Fibroblast of lung (primary cell): ENCODE results near the gene PIGBOS1. TPM values are rescaled to one million over a fixed set of nuclear protein-coding genes. Genes with fewer than 3 reads are reported as not detected.

Experiments
- DNase-seq, 2 donors: peaks; one replicate each; pipeline versions ENCODE4 v3.0.0 to v3.0.0-alpha.2; 2010; ENCODE audit warnings: low read depth in 2 of 2
- H2AFZ ChIP-seq: 2 replicates; pipeline ENCODE4 v1.5.1; 2012; ENCODE audit warnings: low read length, control low read depth, inconsistent platforms
- H3K27ac ChIP-seq: 2 replicates; pipeline ENCODE4 v1.5.1; 2011; ENCODE audit warnings: low read length, control low read depth; ENCODE audit not compliant: insufficient read depth
- H3K27me3 ChIP-seq: 2 replicates; pipeline ENCODE4 v1.5.1; 2011; ENCODE audit warnings: mild to moderate bottlenecking, low read length; ENCODE audit not compliant: control insufficient read depth, insufficient read depth
- H3K36me3 ChIP-seq: 2 replicates; pipeline ENCODE4 v1.5.1; 2011; ENCODE audit warnings: low read length; ENCODE audit not compliant: control insufficient read depth, insufficient read depth
- H3K4me1 ChIP-seq: 2 replicates; pipeline ENCODE4 v1.5.1; 2011; ENCODE audit warnings: low read length; ENCODE audit not compliant: control insufficient read depth, insufficient read depth; ENCODE audit errors: extremely low read depth
- H3K4me2 ChIP-seq: 2 replicates; pipeline ENCODE4 v1.5.1; 2011; ENCODE audit warnings: low read length, control low read depth; ENCODE audit not compliant: insufficient read depth; ENCODE audit errors: extremely low read depth
- H3K4me3 ChIP-seq, 4 experiments: fragments of 200-600 bp in 1 of 4; sonication (generic) in 1 of 4; replicated peaks in 1 of 4; 2 replicates each; pipeline ENCODE4 v1.5.1; 2011 to 2016; ENCODE audit warnings: low read length in 4 of 4, low read depth in 3 of 4, mild to moderate bottlenecking in 3 of 4, control low read depth in 2 of 4, inconsistent platforms in 1 of 4, mixed read lengths in 1 of 4; ENCODE audit not compliant: insufficient read depth in 1 of 4; ENCODE audit errors: control extremely low read depth in 1 of 4
- H3K79me2 ChIP-seq: 2 replicates; pipeline ENCODE4 v1.5.1; 2012; ENCODE audit warnings: mild to moderate bottlenecking, low read length, inconsistent platforms; ENCODE audit not compliant: control insufficient read depth, insufficient read depth
- H3K9ac ChIP-seq: 2 replicates; pipeline ENCODE4 v1.5.1; 2011; ENCODE audit warnings: mild to moderate bottlenecking, low read length, control low read depth; ENCODE audit not compliant: insufficient read depth
- H3K9me3 ChIP-seq: 2 replicates; pipeline ENCODE4 v1.5.1; 2012; ENCODE audit warnings: low read depth, low read length; ENCODE audit not compliant: control insufficient read depth, insufficient read depth
- H4K20me1 ChIP-seq: 2 replicates; pipeline ENCODE4 v1.5.1; 2011; ENCODE audit warnings: low read length; ENCODE audit not compliant: control insufficient read depth, insufficient read depth; ENCODE audit errors: extremely low read depth
- CTCF ChIP-seq, 2 donors: IDR thresholded peaks in 1 of 2; conservative IDR thresholded peaks in 1 of 2; 1 replicate in 1 of 2; 2 replicates in 1 of 2; pipeline ENCODE4 v1.5.1; 2011 to 2012; ENCODE audit warnings: low read length in 2 of 2, control low read depth in 1 of 2, inconsistent platforms in 1 of 2, low read depth in 1 of 2, mild to moderate bottlenecking in 1 of 2
- EZH2 ChIP-seq: IDR thresholded peaks from 2 replicates; pipeline ENCODE4 v1.5.1; 2012; ENCODE audit warnings: low read length, control low read depth, mild to moderate bottlenecking; ENCODE audit errors: missing control alignments
- polyA plus RNA-seq, 2 donors: library from polyadenylated mRNA; depleted of rRNA in 1 of 2; stranded (reverse) in 1 of 2; unstranded in 1 of 2; fragments of >200 nt; gene quantifications; 2 replicates each; pipeline ENCODE4 v1.2.1, GENCODE V29; 2011 to 2012; ENCODE audit warnings: missing spikeins in 1 of 2
- total RNA-seq: library from RNA; depleted of rRNA; stranded (reverse); fragments of >200 nt; gene quantifications from 2 replicates; pipeline ENCODE4 v1.2.1, GENCODE V29; 2014

Gene PIGBOS1
- total and polyA plus RNA-seq, 2 donors (not counting 1 experiment from before 2014, with no cell fraction given) = 10.9 to 18.5 TPM

GRCh38 chr15:55357774-55358173 lies 38.9 kb upstream of the PIGBOS1 start:
- Histone ChIP-seq H3K79me2 (no peaks in the 10 kb centered on the region), H3K36me3 (no peaks in the 10 kb centered on the region), H3K4me3 (no peak overlapping the region), H3K27ac (no peak overlapping the region), H4K20me1 (no peaks in the 10 kb centered on the region), H3K9me3 (no peaks in the 10 kb centered on the region), H3K9ac (no peak overlapping the region), H3K27me3 (no peaks in the 10 kb centered on the region), H3K4me2 (no peak overlapping the region), H3K4me1 (peaks cover 4% of the 10 kb centered on the region), H2AFZ (no peak overlapping the region)
- TF ChIP-seq EZH2 (no peak), CTCF (conservative IDR thresholded peaks at IDR 0.05 in 1 of 2, IDR thresholded peaks at IDR 0.05 in 1 of 2; ENCODE audit: low read depth in 1 of 2, low read length in 2 of 2) (no peak)
- peak; percentile 65 to 79 for DNase-seq

GRCh38 chr15:55356985-55357585 lies 38.2 kb upstream of the PIGBOS1 start:
- Histone ChIP-seq H3K4me3 (no peak overlapping the region), H3K4me2 (no peak overlapping the region), H3K4me1 (peaks cover 4% of the 10 kb centered on the region), H3K79me2 (no peaks in the 10 kb centered on the region), H4K20me1 (no peaks in the 10 kb centered on the region), H2AFZ (no peak overlapping the region), H3K9me3 (no peaks in the 10 kb centered on the region), H3K27ac (no peak overlapping the region), H3K9ac (no peak overlapping the region), H3K36me3 (no peaks in the 10 kb centered on the region), H3K27me3 (no peaks in the 10 kb centered on the region)
- TF ChIP-seq CTCF (conservative IDR thresholded peaks at IDR 0.05 in 1 of 2, IDR thresholded peaks at IDR 0.05 in 1 of 2; ENCODE audit: low read depth in 1 of 2, low read length in 2 of 2) = no peak
- TF ChIP-seq EZH2 = no peak
- no peak for DNase-seq

GRCh38 chr15:55353025-55353424 lies 34.1 kb upstream of the PIGBOS1 start:
- Histone ChIP-seq H3K9ac (no peak overlapping the region), H2AFZ (no peak overlapping the region), H3K79me2 (no peaks in the 10 kb centered on the region), H3K9me3 (no peaks in the 10 kb centered on the region), H3K4me2 (no peak overlapping the region), H3K27ac (no peak overlapping the region), H3K36me3 (peaks cover 2% of the 10 kb centered on the region), H3K27me3 (no peaks in the 10 kb centered on the region), H3K4me1 (peaks cover 4% of the 10 kb centered on the region), H3K4me3 (no peak overlapping the region), H4K20me1 (no peaks in the 10 kb centered on the region)
- DNase-seq = no peak
- TF ChIP-seq CTCF (conservative IDR thresholded peaks at IDR 0.05 in 1 of 2, IDR thresholded peaks at IDR 0.05 in 1 of 2; ENCODE audit: low read depth in 1 of 2, low read length in 2 of 2) = no peak
- no peak for TF ChIP-seq EZH2
